Ureter (tissue), 1 donor: Measurements from ENCODE around the gene DDX23. TPM values are rescaled to one million over a fixed set of nuclear protein-coding genes. Genes with fewer than 3 reads are reported as not detected.
A peak's percentile ranks its signal among the peaks of the same experiment; 100 is the strongest.

ENCODE experiments used
- DNase-seq: peaks from one replicate; pipeline ENCODE4 v3.0.0-alpha.2; 2020; ENCODE audit warnings: low spot score
- total RNA-seq: library from RNA; stranded (reverse); gene quantifications from one replicate; pipeline ENCODE4 v1.2.4, GENCODE V29; 2023
- donor health status: DM: yes; HTN: yes; CAD: no.

DDX23 gene
- total RNA-seq, 1 donor from 2014 or later: 71.7 TPM

DNA sequence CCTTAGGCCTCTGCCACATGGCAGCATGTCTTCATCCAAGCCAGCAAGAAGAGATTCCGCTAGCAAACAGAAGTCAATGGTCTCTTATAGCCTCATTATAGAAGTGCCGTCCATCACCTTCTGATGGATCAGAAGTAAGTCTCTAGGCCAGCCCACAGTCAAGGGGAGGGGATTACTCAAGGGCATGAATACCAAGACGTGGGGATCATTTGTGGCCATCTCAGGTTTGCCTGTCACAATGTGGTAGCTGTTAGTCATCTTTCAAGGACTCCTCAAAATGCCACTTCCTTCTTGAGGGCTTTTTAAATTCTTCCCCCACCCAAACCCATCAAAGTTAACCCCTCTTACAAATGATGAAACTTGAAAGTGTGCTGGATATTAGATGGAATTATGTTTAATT, 55.0 kb downstream of the DDX23 start:
- no peak for DNase-seq

DNA sequence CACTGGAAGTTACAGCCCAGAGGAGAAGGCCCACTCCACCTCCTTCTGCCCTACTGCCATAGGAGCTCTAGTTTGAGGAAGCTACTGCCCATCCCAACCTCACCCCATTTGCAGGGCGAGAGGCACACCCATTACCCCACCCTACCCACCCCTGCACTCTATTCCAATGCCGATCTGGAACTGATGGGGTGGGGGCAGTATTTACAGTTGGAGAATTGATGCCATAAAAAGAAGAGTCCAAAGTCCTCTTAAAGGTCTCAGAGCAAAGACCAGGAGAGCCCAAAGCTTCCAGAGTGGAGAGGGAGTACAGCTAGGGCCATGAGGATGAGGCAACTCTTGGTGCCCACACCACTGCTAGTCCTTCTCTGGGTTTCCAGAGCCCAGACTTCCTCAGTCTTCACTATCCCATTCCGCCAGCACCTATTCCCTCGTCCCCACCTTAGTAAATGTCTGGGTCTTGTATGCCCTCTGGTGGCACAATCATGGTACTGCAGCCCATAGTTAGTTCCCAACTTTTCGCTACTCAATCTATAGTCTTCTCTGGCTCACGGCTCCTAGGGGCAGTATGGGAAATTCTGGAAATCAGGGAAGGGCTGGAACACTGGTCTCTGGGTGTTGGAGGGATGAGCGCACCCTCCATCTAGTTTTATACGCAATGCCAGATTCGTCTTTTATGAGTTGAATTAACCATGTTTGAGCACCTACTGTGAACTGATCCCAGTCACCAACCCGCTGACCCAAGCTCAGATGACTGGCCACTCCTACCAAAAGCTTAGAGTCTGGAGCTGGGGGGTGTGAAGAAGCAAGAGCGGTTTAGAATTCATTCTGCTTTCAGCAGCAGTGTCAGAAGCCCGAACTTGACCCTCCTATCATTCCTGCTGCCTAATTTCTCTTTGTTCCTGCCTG, 56.2 kb downstream of the DDX23 start:
- peak; percentile 77 for DNase-seq

DNA sequence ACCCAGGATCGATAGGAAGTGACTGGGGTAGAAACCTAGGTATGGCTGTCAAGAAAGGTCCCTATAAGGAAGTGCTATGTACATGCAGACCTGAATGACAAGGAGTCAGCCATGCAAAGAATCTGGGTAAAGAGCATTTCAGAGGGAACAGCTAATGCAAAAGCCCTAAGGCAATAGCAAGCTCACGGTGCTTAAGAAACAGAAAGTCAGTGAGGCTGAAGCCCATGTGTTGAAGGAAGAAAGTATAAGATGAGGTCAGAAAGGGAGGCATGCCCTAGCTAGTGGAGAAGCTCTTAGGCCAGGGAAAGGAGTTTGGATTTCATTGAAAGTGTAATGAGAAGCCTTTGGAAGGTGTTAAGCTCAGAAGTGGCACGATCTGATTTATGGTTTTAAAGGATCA, 57.1 kb downstream of the DDX23 start:
- DNase-seq: no peak

DNA sequence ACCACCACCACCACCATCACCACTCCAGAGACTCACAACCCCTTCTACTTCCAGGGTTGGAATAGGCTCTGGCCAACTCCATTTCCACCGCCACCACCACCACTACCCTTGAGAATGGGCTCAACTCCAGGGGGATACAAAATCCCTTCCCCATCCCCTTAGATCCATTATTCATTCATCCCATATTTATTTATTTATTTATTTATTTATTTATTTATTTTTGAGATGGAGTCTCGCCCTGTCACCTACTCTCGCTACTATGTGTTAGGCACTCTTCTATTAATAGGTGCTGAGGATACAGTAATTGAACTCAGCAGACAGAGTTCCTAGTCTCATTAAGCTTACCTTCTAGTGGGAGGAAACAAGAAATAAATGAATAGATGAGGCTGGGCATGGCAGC, 58.3 kb downstream of the DDX23 start:
- no peak for DNase-seq

DNA sequence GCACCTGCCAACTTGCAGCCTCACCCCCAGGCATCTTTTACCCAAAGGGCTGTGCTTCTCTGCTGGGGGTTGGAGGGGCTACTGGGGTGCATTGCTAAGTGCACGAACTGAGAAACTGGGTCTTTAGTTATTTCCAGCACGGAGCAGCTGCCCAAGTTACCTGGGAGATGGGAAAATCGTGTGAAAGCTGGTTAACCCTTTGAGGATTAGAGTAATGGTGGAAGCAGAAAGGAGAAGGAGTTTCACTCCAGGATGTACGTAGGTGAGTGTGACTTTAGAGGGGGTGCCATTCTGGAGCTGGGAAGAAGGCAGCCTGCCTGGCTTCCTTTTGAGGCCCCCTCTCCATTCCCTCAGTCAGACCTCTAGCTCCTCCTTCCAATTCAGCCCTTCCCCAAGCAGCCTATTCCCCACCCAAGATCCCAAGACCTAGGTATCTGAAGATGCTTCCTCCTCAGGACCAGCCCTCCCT, 62.1 kb downstream of the DDX23 start:
- no peak for DNase-seq

DNA sequence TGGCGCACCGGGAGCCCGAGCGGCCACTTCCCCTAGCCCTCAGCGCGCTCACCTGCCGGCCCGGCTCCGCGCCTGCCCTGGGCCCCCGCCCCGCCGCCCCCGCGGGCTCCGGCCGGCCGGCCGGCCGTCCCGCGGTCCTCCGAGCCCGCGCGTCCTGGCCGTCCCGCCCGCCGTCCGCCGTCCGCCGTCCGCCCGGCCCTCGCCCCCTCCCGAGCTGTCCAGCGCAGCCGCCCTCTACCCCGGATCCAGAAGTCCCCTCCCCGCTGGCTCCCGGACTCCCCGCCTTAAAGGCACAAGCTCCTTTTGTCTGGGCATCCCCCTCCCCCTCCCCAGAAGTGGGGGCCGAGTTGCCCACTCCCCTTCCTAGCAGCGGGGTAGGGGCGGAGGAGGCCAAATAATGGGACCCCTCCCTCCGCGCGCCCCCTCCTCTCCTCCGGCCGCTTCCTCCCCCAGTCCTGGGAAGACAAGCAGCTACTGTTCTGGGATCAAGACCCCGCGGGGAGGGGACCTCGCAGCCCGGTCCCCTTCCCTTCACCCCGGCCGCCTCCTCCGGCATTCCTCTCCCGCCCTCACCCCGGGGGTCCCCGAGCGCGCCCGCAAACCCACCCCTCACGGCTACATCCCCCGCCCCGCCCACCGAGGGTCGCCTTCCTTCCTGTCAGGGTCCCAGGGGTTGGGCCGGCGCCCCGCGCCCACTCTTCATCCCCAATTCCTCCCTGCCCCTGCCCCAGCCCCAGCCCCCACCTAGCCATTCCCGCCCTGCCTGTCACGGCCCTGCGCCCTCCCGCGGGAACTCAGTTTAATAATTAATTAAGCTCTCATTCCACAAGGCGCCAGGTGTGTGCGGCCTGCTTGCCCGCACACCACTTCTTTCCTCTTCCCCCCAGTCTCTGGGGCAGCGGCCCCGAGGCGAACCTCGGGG, 62.8 kb downstream of the DDX23 start, which contains the start of gene ADCY6:
TSS of gene ADCY6 (minus strand) at position 236 of the 922 bp plus-strand sequence. CDS start 5,655 bp downstream, outside the sequence.
- peak; percentile 87 for DNase-seq

DNA sequence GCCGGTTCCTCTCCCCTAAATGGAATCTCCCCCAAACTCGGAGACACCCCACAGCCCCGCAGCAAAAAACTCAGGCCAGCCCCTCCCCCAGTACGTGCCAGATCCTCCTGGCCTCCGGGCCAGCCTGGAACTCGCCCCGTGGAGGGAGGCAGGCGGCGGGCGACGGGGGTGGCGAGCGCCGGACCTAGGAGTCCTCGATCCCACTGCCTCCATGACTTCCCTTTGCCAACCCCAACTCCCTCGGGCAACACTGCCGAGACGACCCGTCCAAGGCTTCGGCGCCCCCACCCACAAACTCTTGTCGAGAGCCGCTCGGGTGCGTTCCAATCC, 63.5 kb downstream of the DDX23 start:
- DNase-seq: no peak

DNA sequence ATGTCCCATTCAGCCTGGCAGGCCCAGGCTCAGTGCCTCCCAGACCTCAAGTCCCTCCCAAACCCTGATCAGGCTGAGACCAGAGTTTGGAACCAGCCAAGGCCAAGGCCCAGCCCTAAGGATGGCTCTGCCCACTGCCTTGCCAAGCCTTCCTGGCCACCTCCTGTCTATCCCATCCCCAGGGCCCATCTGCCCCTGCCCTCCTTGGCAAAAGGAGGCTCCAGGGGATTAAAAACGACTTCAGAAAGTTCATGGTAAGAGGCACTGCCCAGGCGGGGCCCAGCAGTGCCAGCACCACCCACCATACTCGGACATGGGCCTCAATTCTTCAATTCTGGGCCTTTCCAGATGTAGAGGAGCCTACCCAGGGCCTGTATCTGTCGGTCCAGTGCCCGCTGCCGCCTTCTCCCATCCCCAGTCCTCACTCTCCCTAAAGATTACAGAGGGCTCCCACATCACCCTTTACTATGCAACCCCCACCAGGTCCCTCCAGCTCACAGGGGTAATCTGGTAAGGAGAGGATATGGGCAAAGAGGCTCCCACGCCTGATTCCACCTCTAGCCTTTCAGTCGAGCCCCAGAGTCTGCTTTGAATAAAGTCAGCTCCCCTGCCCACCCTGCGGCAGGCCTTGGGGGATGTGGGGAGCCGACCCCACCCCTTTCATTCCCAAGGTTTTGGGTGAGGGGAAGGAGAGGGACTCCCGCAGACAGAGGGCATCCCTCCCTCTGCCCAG, 64.0 kb downstream of the DDX23 start:
- no peak for DNase-seq

DNA sequence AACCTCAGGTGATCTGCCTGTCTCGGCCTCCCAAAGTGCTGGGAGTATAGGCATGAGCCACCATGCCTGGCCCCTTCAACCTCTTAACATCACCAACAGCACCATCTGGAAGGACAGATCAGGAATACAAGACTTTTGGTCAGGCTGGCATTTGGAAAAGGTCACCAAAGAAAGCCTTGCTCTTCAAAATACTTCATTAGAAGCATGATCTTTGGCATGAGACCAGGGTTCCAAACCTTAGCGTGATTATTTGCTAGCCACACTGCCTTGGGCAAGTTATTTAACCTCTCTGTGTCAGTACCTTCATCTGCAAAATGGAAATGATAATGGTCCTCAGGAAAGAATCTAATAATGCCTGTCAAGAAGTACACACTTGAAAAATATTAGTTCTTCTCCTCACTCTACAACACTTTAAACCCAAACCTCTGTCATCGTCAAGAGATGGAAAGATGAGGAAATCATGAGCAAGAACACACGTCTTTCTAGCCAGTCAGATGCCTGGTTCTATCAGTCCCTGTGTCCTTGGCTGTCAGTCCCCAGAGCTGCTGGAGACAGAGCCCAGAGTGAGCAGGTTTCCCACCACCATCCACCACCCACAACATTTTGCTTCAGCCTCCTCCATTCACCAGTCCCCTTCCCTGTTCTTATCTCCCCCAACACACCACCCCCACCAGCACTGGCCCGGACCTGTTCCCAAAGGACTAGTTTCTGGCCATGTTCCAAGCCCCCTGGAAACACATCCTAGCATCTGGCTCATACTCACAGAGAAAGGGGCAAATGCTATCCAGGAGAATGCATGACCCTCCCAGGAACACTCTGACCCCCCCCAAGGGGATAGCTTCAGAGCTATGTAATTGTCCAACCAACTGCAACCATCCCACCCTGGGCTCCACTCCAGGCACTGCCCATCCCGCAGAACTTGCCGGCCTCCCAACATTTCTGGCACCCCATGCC, 65.1 kb downstream of the DDX23 start:
- DNase-seq: no peak

DNA sequence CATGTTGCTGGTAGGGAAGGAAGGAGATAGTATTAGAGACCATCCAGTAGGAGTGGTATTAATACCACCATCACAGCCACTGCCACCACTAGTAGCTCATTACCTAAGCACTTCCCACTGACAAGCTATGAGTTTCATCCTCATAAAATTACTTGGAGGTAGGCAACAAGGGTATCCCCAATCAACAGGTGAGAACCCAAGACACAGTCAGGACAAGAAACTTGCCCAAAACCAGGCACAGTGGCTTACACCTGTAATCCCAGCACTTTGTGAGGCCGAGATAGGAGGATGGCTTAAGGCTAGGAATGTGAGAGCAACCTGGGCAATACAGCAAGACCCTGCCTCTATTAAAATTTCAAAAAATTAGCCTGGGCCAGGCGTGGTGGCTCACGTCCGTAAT, 68.5 kb downstream of the DDX23 start:
- DNase-seq: no peak

DNA sequence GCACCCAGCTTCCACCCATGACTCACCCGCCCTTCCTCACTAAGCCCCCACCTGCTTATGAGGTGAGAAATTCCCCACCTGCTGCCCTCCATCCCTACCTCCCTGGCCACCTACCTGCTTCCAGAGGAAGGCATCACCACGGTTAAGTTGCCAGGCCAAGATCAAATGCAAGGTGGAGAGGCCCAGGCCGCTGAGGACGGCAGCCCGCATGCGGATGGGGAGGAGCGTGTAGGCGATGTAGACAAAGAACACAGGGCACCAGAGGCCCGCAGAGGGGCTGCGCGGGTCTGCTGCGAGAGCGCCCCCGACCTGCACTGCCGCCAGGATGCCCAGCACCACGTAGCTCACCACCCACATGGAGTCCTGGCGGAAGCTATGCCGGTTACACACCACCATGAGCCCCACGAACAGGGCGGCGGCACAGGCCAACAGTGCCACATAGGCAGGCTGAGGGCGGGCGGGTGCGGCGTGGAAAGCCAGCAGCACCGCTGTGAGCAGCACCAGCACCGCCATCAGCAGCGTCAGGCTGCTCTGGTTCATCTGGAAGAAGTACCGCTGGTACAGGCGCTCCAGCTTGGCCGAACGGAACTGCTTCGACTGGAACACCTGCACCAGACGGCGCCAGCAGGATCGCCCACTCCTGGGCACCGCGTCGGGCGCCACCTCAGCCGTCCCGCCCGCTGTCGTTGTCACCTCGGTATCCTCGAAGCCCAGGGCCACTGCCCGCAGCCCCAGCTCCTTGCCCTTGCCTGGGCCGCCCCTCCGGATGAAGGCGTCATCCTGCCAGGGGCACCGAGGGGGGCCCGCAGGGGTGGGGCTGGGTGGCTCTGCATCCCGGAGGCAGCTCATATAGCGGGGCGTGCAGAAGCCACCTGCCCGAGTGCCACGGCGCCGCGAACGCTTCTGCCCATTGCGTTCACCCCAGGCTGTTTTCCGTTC, 69.2 kb downstream of the DDX23 start:
- DNase-seq: no peak

DNA sequence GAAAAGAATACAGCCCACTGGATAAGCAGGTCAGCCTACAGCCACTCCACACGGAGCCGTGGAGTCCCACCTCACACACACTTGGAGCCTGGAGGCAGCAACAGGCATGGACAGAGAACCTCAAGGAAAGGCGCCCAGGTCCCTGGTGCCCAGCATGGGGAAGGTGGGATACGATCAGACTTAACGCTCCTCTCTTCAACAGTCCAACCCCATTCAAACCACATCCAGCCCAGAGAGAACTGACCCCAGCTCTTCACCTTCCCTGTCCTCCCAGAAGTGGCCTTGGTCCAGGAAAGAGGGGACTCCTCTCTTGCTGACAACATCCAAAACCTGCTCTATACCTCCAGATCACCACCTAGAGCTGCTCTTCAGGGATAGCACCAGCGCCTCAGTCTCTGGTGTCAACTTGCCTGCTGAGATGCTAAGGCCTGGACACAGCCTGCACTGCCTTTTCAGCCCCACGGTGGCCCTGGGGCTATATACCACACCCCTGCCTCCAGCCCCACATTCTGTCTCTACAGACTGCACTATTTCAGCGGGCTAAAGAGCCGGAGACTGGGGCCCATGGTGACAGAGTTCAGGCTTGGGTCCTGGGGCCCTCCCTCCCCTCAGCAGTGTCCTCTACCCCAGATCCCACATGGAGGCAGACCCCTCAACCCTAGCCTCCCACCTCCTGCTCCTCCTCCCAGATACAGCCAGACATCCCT, 70.1 kb downstream of the DDX23 start:
- no peak for DNase-seq

DNA sequence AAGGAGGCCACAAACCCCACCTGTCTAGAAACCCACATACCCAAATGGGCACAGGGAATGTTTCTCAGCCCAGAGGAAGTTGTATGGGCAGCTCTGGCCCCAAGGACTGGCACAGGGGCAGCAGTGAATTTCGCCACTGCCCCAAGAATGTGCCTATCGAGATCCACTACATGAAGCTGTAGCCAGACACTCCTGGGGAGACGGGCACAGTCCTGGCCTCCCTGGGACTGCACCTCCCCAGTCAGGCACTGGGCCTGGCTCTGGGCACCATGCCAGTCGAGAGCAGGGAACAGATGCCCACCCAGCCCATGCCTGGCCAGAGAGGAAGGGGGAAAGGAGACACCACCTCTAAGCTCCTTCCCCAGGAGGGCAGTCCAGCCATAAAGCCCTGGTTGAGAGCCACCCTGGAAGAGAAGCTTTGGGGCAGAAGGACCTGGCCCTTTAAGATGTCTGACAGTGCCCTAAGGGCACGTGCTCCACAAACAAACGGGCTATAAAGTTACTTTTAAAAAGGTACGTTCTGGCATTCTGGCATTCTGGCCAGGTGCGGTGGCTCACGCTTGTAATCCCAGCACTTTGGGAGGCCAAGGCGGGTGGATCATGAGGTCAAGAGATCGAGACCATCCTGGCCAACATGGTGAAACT, 71.5 kb downstream of the DDX23 start:
- no peak for DNase-seq

DNA sequence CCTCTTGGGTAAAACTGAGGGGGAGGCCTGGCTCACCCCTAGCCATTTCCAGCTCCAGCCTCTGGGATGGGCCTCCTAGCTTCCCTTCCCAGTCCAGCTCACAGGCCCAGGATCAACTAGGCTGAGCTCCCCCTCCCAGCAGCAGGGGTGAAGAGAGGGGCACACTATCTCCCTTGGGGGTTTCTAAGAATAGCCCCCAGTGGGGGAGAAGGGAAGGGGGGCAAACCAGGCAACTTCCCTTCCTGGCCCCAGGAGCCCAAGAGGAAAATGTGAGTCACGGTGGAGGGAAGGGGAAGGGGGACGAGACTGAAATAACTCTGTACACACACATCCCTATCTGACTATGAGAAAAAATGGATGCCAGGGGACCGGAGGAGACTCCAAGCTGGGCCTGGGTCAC, 72.1 kb downstream of the DDX23 start:
- no peak for DNase-seq
